ENCODE results near the gene OVOL1. TPM values are rescaled to one million over a fixed set of nuclear protein-coding genes. Genes with fewer than 3 reads are reported as not detected.

The OVOL1 gene
- total RNA-seq, 1 donor from 2014 or later, result 2.7 TPM

DNA sequence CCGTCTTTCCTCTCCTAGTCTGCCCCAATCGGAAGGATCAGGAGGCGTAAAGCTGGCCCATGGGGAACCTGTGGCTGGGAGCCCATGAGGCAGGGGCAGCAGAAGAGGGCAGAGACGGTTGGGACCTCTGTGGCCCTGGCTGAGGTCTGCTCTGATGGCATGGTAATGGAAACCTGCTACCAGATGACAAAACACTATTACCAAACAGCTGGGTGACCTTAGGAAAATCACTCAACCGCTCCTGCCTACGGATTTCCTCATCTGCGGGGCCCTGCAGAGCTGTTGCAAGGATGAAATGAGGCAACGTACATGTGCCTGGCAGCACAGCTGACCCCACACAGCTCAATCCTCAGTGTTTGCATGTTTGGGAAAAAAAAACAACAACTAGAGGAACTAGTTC lies 10.7 kb upstream of the OVOL1 start:
- intact Hi-C loops (cut with DNase I), result no loop called here
- no peaks in the 10 kb centered on the region for H3K9me3 ChIP-seq
- H3K4me3 ChIP-seq, result no peak overlapping the region
- H3K36me3 ChIP-seq, result peaks cover 27% of the 10 kb centered on the region
- ATAC-seq (peak; percentile 6), DNase-seq (peak; percentile 77)
- no peaks in the 10 kb centered on the region for H3K27me3 ChIP-seq
- peak overlapping the region; percentile 73 for H3K27ac ChIP-seq
- no peak for TF ChIP-seq CTCF (IDR thresholded peaks at IDR 0.05)
- peaks cover 31% of the 10 kb centered on the region for H3K4me1 ChIP-seq

- ATAC-seq (no peak), DNase-seq (peak; percentile 48)
- intact Hi-C loops (cut with DNase I), result no loop called here
- Histone ChIP-seq H3K36me3 (peaks cover 27% of the 10 kb centered on the region), H3K4me1 (peaks cover 31% of the 10 kb centered on the region), H3K27me3 (no peaks in the 10 kb centered on the region), H3K4me3 (no peak overlapping the region), H3K27ac (peak overlapping the region; percentile 73), H3K9me3 (no peaks in the 10 kb centered on the region)
- no peak for TF ChIP-seq CTCF (IDR thresholded peaks at IDR 0.05)
These were observed 10.1 kb upstream of the OVOL1 start for GRCh38 chr11:65776710-65777141.

GRCh38 chr11:65777241-65777640 lies 9.6 kb upstream of the OVOL1 start:
- ATAC-seq, result no peak
- TF ChIP-seq CTCF (IDR thresholded peaks at IDR 0.05), result no peak
- Histone ChIP-seq H3K4me1 (peaks cover 31% of the 10 kb centered on the region), H3K4me3 (no peak overlapping the region), H3K36me3 (peaks cover 27% of the 10 kb centered on the region), H3K9me3 (no peaks in the 10 kb centered on the region), H3K27ac (peak overlapping the region; percentile 73), H3K27me3 (no peaks in the 10 kb centered on the region)
- intact Hi-C loops (cut with DNase I), result no loop called here
- DNase-seq, result peak; percentile 34

GRCh38 chr11:65777821-65778361 lies 9.0 kb upstream of the OVOL1 start:
- Histone ChIP-seq H3K27ac (peak overlapping the region; percentile 4), H3K36me3 (peaks cover 27% of the 10 kb centered on the region), H3K4me3 (no peak overlapping the region), H3K27me3 (no peaks in the 10 kb centered on the region), H3K9me3 (no peaks in the 10 kb centered on the region), H3K4me1 (peaks cover 31% of the 10 kb centered on the region)
- intact Hi-C loops (cut with DNase I), result no loop called here
- no peak for ATAC-seq
- TF ChIP-seq CTCF (IDR thresholded peaks at IDR 0.05), result no peak
- DNase-seq, result peak; percentile 72

DNA sequence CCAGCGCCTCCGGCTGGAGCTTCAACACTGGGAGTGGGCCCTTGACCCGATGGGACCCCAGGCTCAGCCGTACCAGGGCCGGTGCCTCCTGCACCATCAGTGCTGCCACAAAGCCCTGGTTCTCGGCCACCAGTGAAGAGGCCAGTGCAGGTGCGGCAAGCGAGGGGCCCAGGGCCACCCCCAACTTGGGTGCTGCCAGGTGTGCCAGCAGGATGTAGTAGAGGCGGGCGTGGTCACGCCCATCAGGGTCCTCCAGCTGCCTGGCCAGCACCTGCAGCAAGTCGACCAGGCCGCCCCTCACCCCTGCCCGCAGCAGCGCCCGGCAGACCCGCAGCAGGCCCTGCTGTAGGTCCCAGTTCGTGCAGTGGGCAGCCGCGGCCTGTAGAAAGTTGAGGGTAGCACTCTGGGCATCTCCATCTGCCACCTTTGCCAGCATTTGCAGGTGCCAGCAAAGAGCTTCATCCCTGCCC lies 8.4 kb upstream of the OVOL1 start:
- no peak overlapping the region for H3K27ac ChIP-seq
- intact Hi-C loops (cut with DNase I), result no loop called here
- no peaks in the 10 kb centered on the region for H3K27me3 ChIP-seq
- ATAC-seq, result no peak
- H3K4me3 ChIP-seq, result peak overlapping the region; percentile 74
- H3K9me3 ChIP-seq, result no peaks in the 10 kb centered on the region
- H3K36me3 ChIP-seq, result peaks cover 27% of the 10 kb centered on the region
- H3K4me1 ChIP-seq, result peaks cover 31% of the 10 kb centered on the region
- DNase-seq, result peak; percentile 63
- no peak for TF ChIP-seq CTCF (IDR thresholded peaks at IDR 0.05)

All from upper lobe of right lung (tissue), 1 donor.